ENCODE results near the gene TMEM72. TPM values are rescaled to one million over a fixed set of nuclear protein-coding genes. Genes with fewer than 3 reads are reported as not detected.

The TMEM72 gene
- total RNA-seq, 1 donor = not detected

- Histone ChIP-seq H3K4me3 (ENCODE audit: insufficient read depth, low read length) (peak overlapping the region; percentile 75), H3K4me1 (ENCODE audit: insufficient read depth, low read length) (peaks cover 79% of the 10 kb centered on the region), H3K27ac (ENCODE audit: low read depth, low read length) (peak overlapping the region; percentile 71), H3K36me3 (ENCODE audit: insufficient read depth, low read length) (no peaks in the 10 kb centered on the region), H3K27me3 (ENCODE audit: insufficient read depth, low read length) (no peaks in the 10 kb centered on the region), H3K79me2 (ENCODE audit: insufficient read depth, low read length) (peaks cover 18% of the 10 kb centered on the region), H3K4me2 (ENCODE audit: insufficient read depth, low read length) (peak overlapping the region; percentile 92), H4K20me1 (ENCODE audit: insufficient read depth, low read length) (no peaks in the 10 kb centered on the region), H2AFZ (ENCODE audit: low read length) (no peak overlapping the region), H3K9me3 (ENCODE audit: low read depth, low read length) (no peaks in the 10 kb centered on the region)
- peak; percentile 49 for DNase-seq (ENCODE audit: insufficient read length, low spot score, missing footprints)
- TF ChIP-seq CTCF (IDR thresholded peaks at IDR 0.05; ENCODE audit: extremely low read depth, low read depth, low read length) = no peak
These were observed 66.4 kb downstream of the TMEM72 start for GRCh38 chr10:44977287-44978212.

DNA sequence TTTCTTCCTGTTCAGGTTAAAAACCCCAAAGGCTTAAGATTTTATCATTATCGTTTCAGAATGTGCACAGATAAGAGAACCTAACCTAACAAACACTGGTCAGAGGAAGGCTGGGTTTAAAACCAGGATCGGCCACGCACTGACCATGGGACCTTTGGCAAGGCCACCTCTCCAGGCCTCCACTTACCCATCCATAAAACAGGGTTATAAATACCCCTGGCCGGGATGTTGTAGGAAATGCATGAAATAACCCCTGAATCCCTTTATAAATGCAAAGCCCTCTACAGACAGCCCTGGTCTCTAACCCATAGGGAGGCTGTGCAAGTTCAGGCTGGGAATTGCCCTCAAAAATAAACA is 67.1 kb downstream of the TMEM72 start:
- no peak for TF ChIP-seq CTCF (IDR thresholded peaks at IDR 0.05; ENCODE audit: extremely low read depth, low read depth, low read length)
- no peak overlapping the region for H2AFZ ChIP-seq (ENCODE audit: low read length)
- H3K4me1 ChIP-seq (ENCODE audit: insufficient read depth, low read length) = peaks cover 79% of the 10 kb centered on the region
- H3K4me2 ChIP-seq (ENCODE audit: insufficient read depth, low read length) = peak overlapping the region; percentile 92
- no peaks in the 10 kb centered on the region for H3K36me3 ChIP-seq (ENCODE audit: insufficient read depth, low read length)
- peak overlapping the region; percentile 71 for H3K27ac ChIP-seq (ENCODE audit: low read depth, low read length)
- no peaks in the 10 kb centered on the region for H3K27me3 ChIP-seq (ENCODE audit: insufficient read depth, low read length)
- H3K9me3 ChIP-seq (ENCODE audit: low read depth, low read length) = no peaks in the 10 kb centered on the region
- no peaks in the 10 kb centered on the region for H4K20me1 ChIP-seq (ENCODE audit: insufficient read depth, low read length)
- peak overlapping the region; percentile 75 for H3K4me3 ChIP-seq (ENCODE audit: insufficient read depth, low read length)
- peaks cover 18% of the 10 kb centered on the region for H3K79me2 ChIP-seq (ENCODE audit: insufficient read depth, low read length)
- no peak for DNase-seq (ENCODE audit: insufficient read length, low spot score, missing footprints)

DNA sequence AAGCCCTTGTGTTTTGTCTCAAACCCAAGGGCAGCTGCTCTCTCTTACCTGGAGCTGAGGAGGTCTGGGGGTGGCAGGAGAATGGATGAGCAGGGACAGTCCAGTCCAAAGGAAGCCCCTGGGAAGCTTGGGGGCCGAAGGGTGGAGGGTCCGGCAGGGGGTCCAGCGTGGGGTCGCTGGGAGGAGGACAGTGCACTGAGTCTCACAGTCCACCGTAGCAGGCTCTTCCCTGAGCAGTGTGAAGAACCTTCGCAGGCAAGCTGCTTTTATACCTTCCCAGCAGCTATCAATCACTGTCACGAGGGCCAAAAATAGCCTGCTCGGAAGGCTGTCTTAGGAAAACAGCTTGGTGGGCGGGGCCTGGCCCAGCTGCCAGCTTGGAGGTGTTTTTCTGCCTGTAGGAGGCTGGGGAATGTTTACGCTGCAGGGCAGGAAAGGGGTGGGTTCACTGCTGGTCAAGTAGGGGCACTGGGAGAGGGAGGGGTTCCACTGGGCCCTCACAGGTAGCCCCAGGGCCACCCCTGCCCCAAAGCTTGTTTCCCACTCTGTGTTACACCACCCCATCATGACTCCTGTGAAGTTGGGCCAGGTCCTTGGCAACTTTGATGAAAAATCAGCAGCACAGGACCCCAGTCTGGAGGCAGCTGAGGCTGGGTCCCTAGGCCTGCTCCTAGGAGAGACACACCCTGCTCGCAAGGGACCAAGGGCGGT is 67.6 kb downstream of the TMEM72 start, which contains the start of gene DEPP1:
Gene DEPP1 (minus strand): TSS at position 240 of the 711 bp plus-strand sequence. CDS start 779 bp downstream, outside the sequence.
- peak within 1 kb of the TSS; percentile 73 for H2AFZ ChIP-seq (ENCODE audit: low read length)
- no peak for TF ChIP-seq CTCF (IDR thresholded peaks at IDR 0.05; ENCODE audit: extremely low read depth, low read depth, low read length)
- no peaks in the 10 kb centered on the region for H3K27me3 ChIP-seq (ENCODE audit: insufficient read depth, low read length)
- peaks cover 18% of the 10 kb centered on the region for H3K79me2 ChIP-seq (ENCODE audit: insufficient read depth, low read length)
- peak within 1 kb of the TSS; percentile 75 for H3K4me3 ChIP-seq (ENCODE audit: insufficient read depth, low read length)
- peaks cover 79% of the 10 kb centered on the region for H3K4me1 ChIP-seq (ENCODE audit: insufficient read depth, low read length)
- H3K9me3 ChIP-seq (ENCODE audit: low read depth, low read length) = no peaks in the 10 kb centered on the region
- DNase-seq (ENCODE audit: insufficient read length, low spot score, missing footprints) = peak; percentile 94
- H3K36me3 ChIP-seq (ENCODE audit: insufficient read depth, low read length) = no peaks in the 10 kb centered on the region
- H4K20me1 ChIP-seq (ENCODE audit: insufficient read depth, low read length) = no peaks in the 10 kb centered on the region
- H3K27ac ChIP-seq (ENCODE audit: low read depth, low read length) = peak within 1 kb of the TSS; percentile 71
- peak within 1 kb of the TSS; percentile 92 for H3K4me2 ChIP-seq (ENCODE audit: insufficient read depth, low read length)

All from osteoblast (primary cell).